Upper lobe of left lung (tissue), 4 donors: ENCODE results near the gene ELL2.

Experiments
- CTCF ChIP-seq, 6 experiments: fragments of 450-650 bp in 4 of 6; fragments of 200-600 bp in 2 of 6; sonication (generic) in 2 of 6; IDR thresholded peaks; one replicate each; pipeline ENCODE4 v1.5.1; 2016 to 2019; ENCODE audit warnings: antibody characterized with exemption in 6 of 6
- EP300 ChIP-seq, 4 donors: sonication (generic); formaldehyde crosslinking; IDR thresholded peaks; one replicate each; pipeline ENCODE4 v1.5.1; 2017; ENCODE audit warnings: antibody characterized with exemption in 4 of 4, control low read depth in 2 of 4
- POLR2A ChIP-seq, 4 donors: fragments of 450-650 bp; IDR thresholded peaks; one replicate each; pipeline ENCODE4 v1.5.1; 2016 to 2017; ENCODE audit warnings: antibody characterized with exemption in 4 of 4, mild to moderate bottlenecking in 2 of 4
- POLR2AphosphoS5 ChIP-seq, 2 donors: sonication (generic); formaldehyde crosslinking; IDR thresholded peaks; one replicate each; pipeline ENCODE4 v1.5.1; 2017; ENCODE audit warnings: antibody characterized with exemption in 2 of 2

GRCh38 chr5:95919658-95920057, 42.0 kb downstream of the ELL2 start:
- TF ChIP-seq CTCF (IDR thresholded peaks at IDR 0.05) (no peak), POLR2AphosphoS5 (IDR thresholded peaks at IDR 0.05) (no peak), POLR2A (IDR thresholded peaks at IDR 0.05) (no peak), EP300 (IDR thresholded peaks at IDR 0.05) (no peak)
